ENCODE results near the gene COL9A3. TPM values are rescaled to one million over a fixed set of nuclear protein-coding genes. Genes with fewer than 3 reads are reported as not detected.
A peak's percentile ranks its signal among the peaks of the same experiment; 100 is the strongest.

The COL9A3 gene
- total RNA-seq, 1 experiment from 2014 or later, result 150 TPM

GRCh38 chr20:62793757-62794006, 23.2 kb upstream of the COL9A3 start:
- WGBS (ENCODE audit: extremely low coverage, insufficient read length, low lambda C conversion rate), result no CpG with 5 or more reads among the region's 7 CpGs
- H4K91ac ChIP-seq (ENCODE audit: insufficient read length, low read depth, low read length), result no peak overlapping the region
- H2BK5ac ChIP-seq (ENCODE audit: insufficient read length, low read length), result no peak overlapping the region
- Mint-ChIP-seq H3K27me3 (ENCODE audit: low read depth) (peaks cover 30% of the 10 kb centered on the region), H3K27ac (no peak overlapping the region; a peak in 1 of 7 replicates), H3K9me3 (no peaks in the 10 kb centered on the region; a peak in 1 of 5 replicates), H3K4me3 (peak overlapping the region; percentile 38 to 65; a peak in 4 of 5 replicates), H3K36me3 (ENCODE audit: insufficient read depth in 1 of 3, low read depth in 3 of 3) (peaks cover 8 to 12% (median 9%) of the 10 kb centered on the region in 3 experiments), H3K4me1 (peaks cover 13 to 22% of the 10 kb centered on the region in 2 experiments)
- H3K18ac ChIP-seq (ENCODE audit: insufficient read length, low read depth, low read length), result no peak overlapping the region
- H3K79me1 ChIP-seq (ENCODE audit: insufficient read depth, low read depth, low read length, poor library complexity, severe bottlenecking), result no peaks in the 10 kb centered on the region
- H4K5ac ChIP-seq (ENCODE audit: insufficient read length, low read depth, low read length), result no peak overlapping the region
- no peak overlapping the region for H3K4ac ChIP-seq (ENCODE audit: low read depth, low read length)
- H2BK20ac ChIP-seq (ENCODE audit: low read depth, low read length, poor library complexity, severe bottlenecking), result no peak overlapping the region
- DNase-seq, result no peak
- H2BK15ac ChIP-seq (ENCODE audit: low read depth, low read length), result no peak overlapping the region
- no peak overlapping the region for H3K9ac ChIP-seq (ENCODE audit: extremely low read depth, insufficient read length, low read length)
- no peak overlapping the region for H2AK5ac ChIP-seq (ENCODE audit: insufficient read length, low read length)
- no peak overlapping the region for H3K23ac ChIP-seq (ENCODE audit: insufficient read length, low read depth, low read length)
- H3K9me3 ChIP-seq (ENCODE audit: control insufficient read depth, low read depth, low read length), result no peaks in the 10 kb centered on the region
- H2BK120ac ChIP-seq (ENCODE audit: low read depth, low read length, poor library complexity, severe bottlenecking), result no peak overlapping the region
- H3K56ac ChIP-seq (ENCODE audit: insufficient read length, low read depth, low read length), result no peak overlapping the region
- no peaks in the 10 kb centered on the region for H3K79me2 ChIP-seq (ENCODE audit: insufficient read depth, low read length)
- no peak overlapping the region for H2BK12ac ChIP-seq (ENCODE audit: insufficient read length, low read depth, low read length)
- no peak overlapping the region for H4K8ac ChIP-seq (replicated peaks; ENCODE audit: insufficient read length, low read depth, low read length)
- H3K27me3 ChIP-seq (ENCODE audit: insufficient read depth, low read length), result no peaks in the 10 kb centered on the region
- H3T11ph ChIP-seq (ENCODE audit: low read length), result no peak overlapping the region
- no peak overlapping the region for H3K14ac ChIP-seq (ENCODE audit: insufficient read depth, low read length)
- no peak overlapping the region for H2AFZ ChIP-seq (ENCODE audit: low read length)
- no peaks in the 10 kb centered on the region for H3K4me1 ChIP-seq (ENCODE audit: insufficient read depth, low read length)
- TF ChIP-seq, protein P1, sequence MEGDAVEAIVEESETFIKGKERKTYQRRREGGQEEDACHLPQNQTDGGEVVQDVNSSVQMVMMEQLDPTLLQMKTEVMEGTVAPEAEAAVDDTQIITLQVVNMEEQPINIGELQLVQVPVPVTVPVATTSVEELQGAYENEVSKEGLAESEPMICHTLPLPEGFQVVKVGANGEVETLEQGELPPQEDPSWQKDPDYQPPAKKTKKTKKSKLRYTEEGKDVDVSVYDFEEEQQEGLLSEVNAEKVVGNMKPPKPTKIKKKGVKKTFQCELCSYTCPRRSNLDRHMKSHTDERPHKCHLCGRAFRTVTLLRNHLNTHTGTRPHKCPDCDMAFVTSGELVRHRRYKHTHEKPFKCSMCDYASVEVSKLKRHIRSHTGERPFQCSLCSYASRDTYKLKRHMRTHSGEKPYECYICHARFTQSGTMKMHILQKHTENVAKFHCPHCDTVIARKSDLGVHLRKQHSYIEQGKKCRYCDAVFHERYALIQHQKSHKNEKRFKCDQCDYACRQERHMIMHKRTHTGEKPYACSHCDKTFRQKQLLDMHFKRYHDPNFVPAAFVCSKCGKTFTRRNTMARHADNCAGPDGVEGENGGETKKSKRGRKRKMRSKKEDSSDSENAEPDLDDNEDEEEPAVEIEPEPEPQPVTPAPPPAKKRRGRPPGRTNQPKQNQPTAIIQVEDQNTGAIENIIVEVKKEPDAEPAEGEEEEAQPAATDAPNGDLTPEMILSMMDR (conservative IDR thresholded peaks at IDR 0.05), result no peak
- H3K27ac ChIP-seq (ENCODE audit: insufficient read length, low read depth, low read length), result no peak overlapping the region
- peak overlapping the region; percentile 20 for H3K4me2 ChIP-seq (ENCODE audit: insufficient read depth, insufficient read length, low read length)
- peaks cover 4% of the 10 kb centered on the region for H3K23me2 ChIP-seq (ENCODE audit: insufficient read length, low read depth, low read length, poor library complexity, severe bottlenecking)
- no peaks in the 10 kb centered on the region for H4K20me1 ChIP-seq (ENCODE audit: control insufficient read depth, insufficient read depth, insufficient read length)

All from H9 (cell line).